Endothelial cell of umbilical vein (primary cell): ENCODE results near the gene CNTNAP2. TPM values are rescaled to one million over a fixed set of nuclear protein-coding genes. Genes with fewer than 3 reads are reported as not detected.

Experiments
- BruUV-seq: library from RNA; stranded (reverse); fragments of 400-500 nt; replicated peaks from 2 replicates; lab custom pipeline; 2021; lab: Mats Ljungman, UMichigan
- CTCF ChIA-PET: fragments of 300-600, 350-600 bp; sonication (Branson Sonifier 250); formaldehyde crosslinking; loops from one replicate; lab custom pipeline; 2021; ENCODE audit warnings: antibody characterized with exemption, inconsistent platforms; lab: Charles Lee
- POLR2A ChIA-PET: fragments of 300-600, 350-600 bp; sonication (Branson Sonifier 250); formaldehyde crosslinking; loops from one replicate; lab custom pipeline; 2021; ENCODE audit warnings: antibody characterized with exemption, inconsistent platforms; lab: Charles Lee
- DNase-seq: peaks from one replicate; pipeline ENCODE4 v3.0.0-alpha.2; 2011; ENCODE audit warnings: low read depth, low spot score
- FAIRE-seq: peaks from 2 replicates; lab custom pipeline; 2011; peaks lifted over from hg19 to GRCh38; lab: Jason Lieb, UNC
- H2AFZ ChIP-seq: 2 replicates; pipeline ENCODE4 v1.6.0; 2012; ENCODE audit warnings: low read depth, low read length, control low read depth, inconsistent platforms
- H3K27ac ChIP-seq: 2 replicates; pipeline ENCODE4 v1.5.1; 2011; ENCODE audit warnings: low read depth, mild to moderate bottlenecking, control low read depth, low read length, moderate library complexity; ENCODE audit not compliant: insufficient read depth
- H3K27me3 ChIP-seq, 2 experiments: 2 replicates each; pipeline versions ENCODE4 v1.6.0 to v1.6.1; 2011; ENCODE audit warnings: low read length in 2 of 2, mixed read lengths in 1 of 2; ENCODE audit not compliant: control insufficient read depth in 2 of 2, insufficient read depth in 2 of 2
- H3K36me3 ChIP-seq, 2 experiments: 2 replicates in 1 of 2; 3 replicates in 1 of 2; pipeline ENCODE4 v1.5.1; 2011; ENCODE audit warnings: low read length in 2 of 2, mild to moderate bottlenecking in 1 of 2, moderate library complexity in 1 of 2; ENCODE audit not compliant: control insufficient read depth in 2 of 2, insufficient read depth in 2 of 2; ENCODE audit errors: extremely low read depth in 1 of 2
- H3K4me1 ChIP-seq: 3 replicates; pipeline ENCODE4 v1.5.1; 2011; ENCODE audit warnings: mild to moderate bottlenecking, low read length; ENCODE audit not compliant: control insufficient read depth, insufficient read depth; ENCODE audit errors: extremely low read depth
- H3K4me2 ChIP-seq: 2 replicates; pipeline ENCODE4 v1.6.1; 2011; ENCODE audit warnings: low read length, control low read depth, mixed read lengths; ENCODE audit not compliant: insufficient read depth
- H3K4me3 ChIP-seq, 3 experiments: fragments of 200-600 bp in 1 of 3; sonication (generic), shearing (Covaris generic) in 1 of 3; replicated peaks in 1 of 3; 2 replicates each; pipeline ENCODE4 v1.5.1; 2011 to 2016; ENCODE audit warnings: control low read depth in 3 of 3, low read length in 3 of 3, mild to moderate bottlenecking in 2 of 3, inconsistent platforms in 1 of 3, low read depth in 1 of 3, moderate library complexity in 1 of 3; ENCODE audit not compliant: insufficient read depth in 1 of 3
- H3K79me2 ChIP-seq: 2 replicates; pipeline ENCODE4 v1.6.0; 2012; ENCODE audit warnings: low read length, inconsistent platforms; ENCODE audit not compliant: control insufficient read depth, insufficient read depth
- H3K9ac ChIP-seq: replicated peaks from 2 replicates; pipeline ENCODE3; 2011; ENCODE audit warnings: low read length, control low read depth; ENCODE audit not compliant: insufficient read depth; ENCODE audit errors: extremely low read depth
- H3K9me1 ChIP-seq: replicated peaks from 3 replicates; pipeline ENCODE4 v1.6.0; 2011; ENCODE audit warnings: mild to moderate bottlenecking, low read length; ENCODE audit not compliant: control insufficient read depth, insufficient read depth; ENCODE audit errors: extremely low read depth
- H3K9me3 ChIP-seq: replicated peaks from 2 replicates; pipeline ENCODE4 v1.5.1; 2012; ENCODE audit warnings: low read length, inconsistent platforms; ENCODE audit not compliant: control insufficient read depth, insufficient read depth
- H4K20me1 ChIP-seq: replicated peaks from 2 replicates; pipeline ENCODE3; 2011; ENCODE audit warnings: mild to moderate bottlenecking, low read length; ENCODE audit not compliant: control insufficient read depth, insufficient read depth; ENCODE audit errors: extremely low read depth
- CTCF ChIP-seq, 2 donors: IDR thresholded peaks; 1 replicate in 1 of 2; 2 replicates in 1 of 2; pipeline ENCODE4 v1.5.1; 2011; ENCODE audit warnings: low read length in 2 of 2, mild to moderate bottlenecking in 2 of 2, moderate library complexity in 2 of 2, control low read depth in 1 of 2, inconsistent platforms in 1 of 2, low read depth in 1 of 2; ENCODE audit not compliant: insufficient read depth in 1 of 2; ENCODE audit errors: extremely low read depth in 1 of 2
- EZH2 ChIP-seq: IDR thresholded peaks from 2 replicates; pipeline ENCODE4 v1.6.1; 2012; ENCODE audit warnings: borderline replicate concordance, low read depth, mild to moderate bottlenecking, moderate library complexity, low read length, inconsistent platforms; ENCODE audit not compliant: severe bottlenecking
- FOS ChIP-seq: IDR thresholded peaks from 2 replicates; pipeline ENCODE4 v1.6.1; 2011; ENCODE audit warnings: mild to moderate bottlenecking, low read length, moderate library complexity, borderline replicate concordance; ENCODE audit not compliant: insufficient read depth
- GATA2 ChIP-seq: IDR thresholded peaks from 2 replicates; pipeline ENCODE4 v1.7.0; 2011; ENCODE audit warnings: low read depth, mild to moderate bottlenecking, moderate library complexity, mixed read lengths, low read length; ENCODE audit not compliant: insufficient read length, insufficient read depth
- JUN ChIP-seq: IDR thresholded peaks from 2 replicates; pipeline ENCODE4 v1.6.1; 2011; ENCODE audit warnings: borderline replicate concordance, low read depth; ENCODE audit not compliant: insufficient read length, insufficient read depth
- MYC ChIP-seq: IDR thresholded peaks from one replicate; pipeline ENCODE4 v1.6.1; 2011; ENCODE audit warnings: mild to moderate bottlenecking, low read depth, low read length
- POLR2A ChIP-seq: IDR thresholded peaks from 2 replicates; pipeline ENCODE4 v1.6.1; 2012; ENCODE audit warnings: low read depth, mild to moderate bottlenecking, control low read depth, low read length
- POLR2AphosphoS5 ChIP-seq: IDR thresholded peaks from 2 replicates; pipeline ENCODE4 v1.6.1; 2012; ENCODE audit warnings: low read depth, mild to moderate bottlenecking, control low read depth, low read length, moderate library complexity; ENCODE audit not compliant: insufficient read depth
- dilution Hi-C: fragments of 300-500 bp; cut with MboI; formaldehyde crosslinking; loops from one replicate; pipeline ENCODE4 v1.15.0; 2019; ENCODE audit warnings: low sequenced_read_pairs; ENCODE audit not compliant: extremely low pct_ligation_motif_present
- intact Hi-C: fragments of 100-400 bp; cut with micrococcal nuclease; formaldehyde crosslinking; loops from one replicate; pipeline ENCODE4 v1.10.0; 2022
- polyA plus RNA-seq, 4 experiments: library from polyadenylated mRNA; depleted of rRNA in 3 of 4; stranded (reverse) in 3 of 4; unstranded in 1 of 4; fragments of >200 nt; gene quantifications; 2 replicates each; pipeline versions ENCODE4 v1.2.1 to v1.2.3, GENCODE V29; 2011 to 2012; ENCODE audit warnings: missing spikeins in 1 of 4
- total RNA-seq: library from RNA; stranded (reverse); gene quantifications from 2 replicates; pipeline ENCODE4 v1.2.3, GENCODE V29; 2021
- TF ChIP-seq, protein P1 (sequence below): IDR thresholded peaks from 2 replicates; pipeline ENCODE4 v1.6.1; 2011; ENCODE audit not compliant: insufficient read depth, insufficient read length

The CNTNAP2 gene
- total and polyA plus RNA-seq, 2 donors (not counting 3 experiments of a cell fraction or from before 2014, with no cell fraction given), result not detected

DNA sequence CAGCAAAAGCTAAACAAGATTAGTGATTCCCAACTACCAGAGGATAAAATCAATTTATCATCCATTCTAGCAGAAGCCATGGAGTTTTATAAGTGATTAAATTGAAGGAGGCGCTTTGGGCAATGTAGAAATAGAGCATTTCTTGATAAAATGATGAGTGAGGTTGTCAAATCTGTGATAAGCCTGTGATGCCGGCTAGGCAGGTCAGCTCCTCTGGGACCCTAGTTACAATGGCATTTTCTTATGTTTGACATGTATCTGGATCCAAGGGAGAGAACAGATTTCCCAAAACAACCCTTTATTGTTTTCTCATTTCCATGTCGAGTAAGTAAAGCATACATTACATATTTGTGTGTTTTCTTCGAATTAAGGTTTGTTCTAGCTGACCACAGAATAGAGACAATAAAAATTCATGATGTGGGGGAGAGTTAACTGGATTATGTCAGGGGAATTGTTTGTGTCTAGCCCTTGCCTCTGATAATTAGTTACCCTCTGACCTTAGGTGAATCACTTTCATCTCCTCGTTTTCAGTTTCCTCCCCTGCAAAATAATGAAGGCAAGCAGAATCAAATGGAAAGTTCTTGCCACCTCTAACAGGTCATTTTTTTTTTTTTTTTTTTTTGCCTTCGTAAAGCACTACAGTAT lies 378.5 kb downstream of the CNTNAP2 start:
- H3K79me2 ChIP-seq, result no peaks in the 10 kb centered on the region
- ChIA-PET POLR2A (no interaction called here), CTCF (no interaction called here)
- H3K4me3 ChIP-seq, result no peak overlapping the region
- dilution Hi-C loops (no loop called here), intact Hi-C loops (no loop called here)
- no peak overlapping the region for H2AFZ ChIP-seq
- H3K4me1 ChIP-seq, result no peaks in the 10 kb centered on the region
- no peak for TF ChIP-seq POLR2A
- no peak for TF ChIP-seq POLR2AphosphoS5
- TF ChIP-seq, protein P1, sequence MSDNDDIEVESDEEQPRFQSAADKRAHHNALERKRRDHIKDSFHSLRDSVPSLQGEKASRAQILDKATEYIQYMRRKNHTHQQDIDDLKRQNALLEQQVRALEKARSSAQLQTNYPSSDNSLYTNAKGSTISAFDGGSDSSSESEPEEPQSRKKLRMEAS, result no peak
- TF ChIP-seq GATA2, result no peak
- TF ChIP-seq CTCF (IDR thresholded peaks at IDR 0.05; ENCODE audit: extremely low read depth in 1 of 2, insufficient read depth in 1 of 2, low read depth in 1 of 2, low read length in 2 of 2), result no peak
- no peak for TF ChIP-seq MYC
- no peak for TF ChIP-seq EZH2
- no peak for TF ChIP-seq FOS
- no peak for TF ChIP-seq JUN
- no peak for DNase-seq
- H3K27ac ChIP-seq, result no peak overlapping the region
- no peak overlapping the region for H3K9ac ChIP-seq
- H3K9me3 ChIP-seq, result peaks cover 2% of the 10 kb centered on the region
- no peak overlapping the region for H3K4me2 ChIP-seq
- H3K36me3 ChIP-seq, result no peaks in the 10 kb centered on the region
- H3K27me3 ChIP-seq, result no peaks in the 10 kb centered on the region
- BruUV-seq, result no TSS peak
- no peaks in the 10 kb centered on the region for H4K20me1 ChIP-seq
- no peak for FAIRE-seq
- no peaks in the 10 kb centered on the region for H3K9me1 ChIP-seq
